Chondrocyte (in vitro differentiated cells): ENCODE data around the gene MN1. TPM values are rescaled to one million over a fixed set of nuclear protein-coding genes. Genes with fewer than 3 reads are reported as not detected.

Experiments
- DNase-seq: peaks from one replicate; pipeline ENCODE4 v3.0.0; 2021; ENCODE audit warnings: mixed read lengths, low spot score
- H3K27ac Mint-ChIP-seq: one replicate; pipeline ENCODE4 v1.8.0; 2021; ENCODE audit warnings: mild to moderate bottlenecking, moderate library complexity, mixed read lengths; ENCODE audit not compliant: unreplicated experiment
- H3K27me3 Mint-ChIP-seq: 2 replicates; pipeline ENCODE4 v1.8.0; 2021; ENCODE audit warnings: low read depth, mixed read lengths
- H3K36me3 Mint-ChIP-seq: 2 replicates; pipeline ENCODE4 v1.8.0; 2021; ENCODE audit warnings: low read depth, mixed read lengths
- H3K4me1 Mint-ChIP-seq: 2 replicates; pipeline ENCODE4 v1.8.0; 2021; ENCODE audit warnings: low read depth, mild to moderate bottlenecking, mixed read lengths
- H3K4me3 Mint-ChIP-seq: one replicate; pipeline ENCODE4 v1.8.0; 2021; ENCODE audit warnings: mild to moderate bottlenecking, moderate library complexity, mixed read lengths; ENCODE audit not compliant: unreplicated experiment
- H3K9me3 Mint-ChIP-seq: 2 replicates; pipeline ENCODE4 v1.8.0; 2021; ENCODE audit warnings: low read depth, mixed read lengths
- total RNA-seq: library from RNA; stranded (reverse); gene quantifications from 3 replicates; pipeline ENCODE4 v1.2.1, GENCODE V29; 2021
- TF ChIP-seq, protein P1 (sequence below): fragments of 200-600 bp; sonication (generic); IDR thresholded peaks from 2 replicates; pipeline ENCODE4 v1.5.0; 2021; ENCODE audit warnings: antibody characterized with exemption, mild to moderate bottlenecking, moderate library complexity

MN1 gene
- total RNA-seq, 1 donor from 2014 or later, result 119 TPM

DNA sequence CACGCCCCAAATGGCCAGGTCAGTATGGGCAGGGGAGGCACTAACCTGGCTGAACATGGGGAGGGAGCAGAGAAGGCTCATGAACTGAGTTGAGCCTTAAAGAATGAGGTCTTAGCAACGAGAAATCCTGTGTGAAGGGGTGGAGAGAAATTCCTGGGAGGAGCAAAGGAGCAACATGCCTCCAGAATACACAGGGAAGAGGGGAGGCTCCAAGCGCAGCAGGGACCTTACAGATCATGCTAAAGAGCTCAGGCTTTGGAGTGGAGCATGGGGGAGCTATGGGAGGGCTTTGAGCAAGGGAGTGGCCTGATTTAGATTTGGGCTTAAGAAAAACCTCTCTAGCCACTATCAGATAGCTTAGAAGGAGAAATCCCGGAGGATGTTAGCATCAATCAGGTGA lies 88.1 kb downstream of the MN1 start:
- Mint-ChIP-seq H3K36me3 (no peaks in the 10 kb centered on the region), H3K27ac (no peak overlapping the region), H3K27me3 (no peaks in the 10 kb centered on the region), H3K4me3 (no peak overlapping the region), H3K9me3 (peaks cover 4% of the 10 kb centered on the region), H3K4me1 (peaks cover 26% of the 10 kb centered on the region)
- no peak for DNase-seq
- TF ChIP-seq, protein P1, sequence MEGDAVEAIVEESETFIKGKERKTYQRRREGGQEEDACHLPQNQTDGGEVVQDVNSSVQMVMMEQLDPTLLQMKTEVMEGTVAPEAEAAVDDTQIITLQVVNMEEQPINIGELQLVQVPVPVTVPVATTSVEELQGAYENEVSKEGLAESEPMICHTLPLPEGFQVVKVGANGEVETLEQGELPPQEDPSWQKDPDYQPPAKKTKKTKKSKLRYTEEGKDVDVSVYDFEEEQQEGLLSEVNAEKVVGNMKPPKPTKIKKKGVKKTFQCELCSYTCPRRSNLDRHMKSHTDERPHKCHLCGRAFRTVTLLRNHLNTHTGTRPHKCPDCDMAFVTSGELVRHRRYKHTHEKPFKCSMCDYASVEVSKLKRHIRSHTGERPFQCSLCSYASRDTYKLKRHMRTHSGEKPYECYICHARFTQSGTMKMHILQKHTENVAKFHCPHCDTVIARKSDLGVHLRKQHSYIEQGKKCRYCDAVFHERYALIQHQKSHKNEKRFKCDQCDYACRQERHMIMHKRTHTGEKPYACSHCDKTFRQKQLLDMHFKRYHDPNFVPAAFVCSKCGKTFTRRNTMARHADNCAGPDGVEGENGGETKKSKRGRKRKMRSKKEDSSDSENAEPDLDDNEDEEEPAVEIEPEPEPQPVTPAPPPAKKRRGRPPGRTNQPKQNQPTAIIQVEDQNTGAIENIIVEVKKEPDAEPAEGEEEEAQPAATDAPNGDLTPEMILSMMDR, result no peak

DNA sequence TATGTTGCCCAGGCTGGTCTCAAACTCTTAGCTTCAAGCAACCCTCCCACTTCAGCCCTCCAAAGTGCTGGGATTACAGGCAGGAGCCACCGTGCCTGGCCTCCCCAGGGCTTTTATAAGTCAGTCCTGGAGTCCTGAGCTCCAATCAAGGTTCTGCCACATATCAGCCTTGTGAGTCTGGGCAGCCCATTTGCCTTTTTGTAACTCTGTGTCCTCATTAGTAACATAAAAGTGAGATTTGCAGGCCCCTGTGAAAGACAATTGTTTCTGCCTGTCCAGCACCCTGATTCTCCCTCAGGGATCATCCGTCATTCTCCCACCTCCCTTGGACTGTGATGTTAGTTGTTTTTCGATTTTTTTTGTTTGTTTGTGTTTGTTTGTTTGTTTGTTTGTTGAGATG lies 89.8 kb downstream of the MN1 start:
- Mint-ChIP-seq H3K9me3 (peaks cover 4% of the 10 kb centered on the region), H3K4me1 (peaks cover 11% of the 10 kb centered on the region), H3K4me3 (no peak overlapping the region), H3K27ac (no peak overlapping the region), H3K36me3 (no peaks in the 10 kb centered on the region), H3K27me3 (no peaks in the 10 kb centered on the region)
- DNase-seq, result no peak
- TF ChIP-seq, protein P1, result no peak

DNA sequence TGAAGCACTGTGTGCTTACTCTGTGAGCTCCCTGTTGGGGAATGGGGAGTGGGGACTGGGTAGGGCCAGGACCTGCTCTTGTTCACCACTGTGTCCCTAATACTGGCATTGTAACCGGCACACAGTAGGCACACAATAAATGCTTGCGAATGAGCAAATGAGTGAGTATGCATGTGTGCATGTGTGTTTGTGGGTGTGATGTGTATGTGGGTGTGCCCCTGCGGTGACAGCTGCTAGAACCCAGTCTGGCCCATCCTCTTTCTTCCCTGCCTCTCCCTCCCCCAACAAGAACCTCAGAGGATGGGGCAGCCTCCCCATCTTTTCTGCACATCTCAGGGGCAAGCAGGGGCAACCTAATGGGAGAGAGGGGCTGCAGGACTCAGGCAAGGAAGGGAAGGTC lies 90.5 kb downstream of the MN1 start:
- Mint-ChIP-seq H3K27me3 (no peaks in the 10 kb centered on the region), H3K9me3 (peaks cover under 1% of the 10 kb centered on the region), H3K36me3 (no peaks in the 10 kb centered on the region), H3K4me1 (peaks cover 11% of the 10 kb centered on the region), H3K27ac (no peak overlapping the region), H3K4me3 (no peak overlapping the region)
- DNase-seq, result no peak
- TF ChIP-seq, protein P1, result no peak

DNA sequence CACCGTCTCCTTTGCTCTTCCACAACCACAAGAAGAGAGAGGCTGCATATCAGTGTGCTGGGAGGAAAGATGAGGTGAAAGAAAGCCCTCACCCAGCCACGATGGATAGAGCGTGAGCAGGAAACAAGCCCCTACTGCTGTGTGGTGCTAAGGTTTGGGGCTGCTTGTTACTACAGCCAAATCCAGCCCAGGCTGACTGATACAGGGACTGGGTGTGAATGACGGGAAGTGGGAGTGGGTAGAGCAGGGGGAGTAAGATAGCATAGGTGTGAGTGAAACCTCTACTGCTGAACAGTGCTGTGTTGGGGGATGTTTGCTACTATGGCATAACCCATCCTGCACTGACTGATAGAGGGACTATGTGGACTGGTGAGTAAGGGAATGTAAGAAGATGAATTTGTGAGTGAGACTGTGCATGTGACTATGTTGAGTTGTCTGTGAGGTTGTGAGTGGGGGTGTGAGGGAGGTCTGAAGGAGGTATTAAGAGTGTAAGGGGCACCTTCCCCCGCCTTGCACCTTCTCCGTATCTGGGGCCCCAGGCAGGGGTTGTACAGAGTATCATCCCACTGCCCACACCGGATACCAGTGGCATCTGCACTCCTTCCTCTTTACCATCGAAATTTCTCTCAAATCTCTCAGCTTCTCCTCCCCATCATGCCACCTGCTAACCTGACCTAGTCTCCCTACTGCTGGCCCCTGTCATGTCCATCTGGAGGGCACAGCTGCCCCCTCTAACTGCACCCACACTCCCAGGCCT lies 91.5 kb downstream of the MN1 start:
- H3K27ac Mint-ChIP-seq, result no peak overlapping the region
- TF ChIP-seq, protein P1, result no peak
- H3K4me3 Mint-ChIP-seq, result no peak overlapping the region
- no peak for DNase-seq
- no peaks in the 10 kb centered on the region for H3K36me3 Mint-ChIP-seq
- no peaks in the 10 kb centered on the region for H3K27me3 Mint-ChIP-seq
- H3K4me1 Mint-ChIP-seq, result peaks cover 17% of the 10 kb centered on the region
- no peaks in the 10 kb centered on the region for H3K9me3 Mint-ChIP-seq

DNA sequence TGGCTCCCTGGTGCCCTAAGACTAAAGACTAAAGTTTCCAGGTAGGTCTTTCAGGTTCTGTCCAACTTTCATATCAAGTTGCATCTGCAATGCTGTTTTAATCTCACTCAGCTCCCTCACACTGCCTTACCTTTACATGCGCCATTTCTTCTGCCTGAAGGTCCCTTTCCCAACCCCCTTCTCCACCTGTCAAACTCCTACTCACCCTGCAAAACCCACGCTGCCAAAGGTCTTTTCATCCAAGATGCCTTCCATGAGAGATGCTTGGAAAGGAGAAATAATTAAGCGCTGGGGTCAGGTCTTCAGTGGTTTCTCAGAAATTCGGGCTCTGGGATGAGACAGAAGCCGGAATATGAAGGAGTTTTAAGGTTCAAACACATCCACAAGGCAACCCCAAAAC lies 95.1 kb downstream of the MN1 start:
- H3K9me3 Mint-ChIP-seq, result peaks cover 3% of the 10 kb centered on the region
- no peak for DNase-seq
- TF ChIP-seq, protein P1, result no peak
- H3K4me1 Mint-ChIP-seq, result peaks cover 6% of the 10 kb centered on the region
- no peaks in the 10 kb centered on the region for H3K27me3 Mint-ChIP-seq
- peaks cover 3% of the 10 kb centered on the region for H3K36me3 Mint-ChIP-seq
- H3K4me3 Mint-ChIP-seq, result no peak overlapping the region
- no peak overlapping the region for H3K27ac Mint-ChIP-seq
